ENCODE data around the gene CHGA.

Gene CHGA

GRCh38 chr14:92962831-92963095 lies 39.8 kb downstream of the CHGA start:
- no peak for DNase-seq

- no peak for DNase-seq
These were observed 40.6 kb downstream of the CHGA start for GRCh38 chr14:92963301-92964123.

GRCh38 chr14:92964124-92965109 lies 41.5 kb downstream of the CHGA start:
- no peak for DNase-seq

GRCh38 chr14:92965281-92965680 lies 42.3 kb downstream of the CHGA start:
- no peak for DNase-seq

- no peak for DNase-seq
These were observed 44.5 kb downstream of the CHGA start for GRCh38 chr14:92967346-92967926.

- no peak for DNase-seq
These were observed 45.5 kb downstream of the CHGA start for GRCh38 chr14:92968291-92969020.

GRCh38 chr14:92969430-92969829 lies 46.5 kb downstream of the CHGA start:
- DNase-seq = no peak

- DNase-seq = no peak
These were observed 46.9 kb downstream of the CHGA start for GRCh38 chr14:92969871-92970270.

- DNase-seq = no peak
These were observed 47.3 kb downstream of the CHGA start for GRCh38 chr14:92970271-92970670.

GRCh38 chr14:92971601-92972180 lies 48.7 kb downstream of the CHGA start:
- DNase-seq = no peak

- peak; percentile 81 for DNase-seq
These were observed 50.4 kb downstream of the CHGA start for GRCh38 chr14:92973261-92973797.

GRCh38 chr14:92973798-92974372 lies 50.9 kb downstream of the CHGA start:
- DNase-seq = no peak

GRCh38 chr14:92974541-92975345 lies 51.8 kb downstream of the CHGA start:
- DNase-seq = no peak

GRCh38 chr14:92976268-92976667 lies 53.3 kb downstream of the CHGA start:
- DNase-seq = no peak

GRCh38 chr14:92978229-92979021 lies 55.5 kb downstream of the CHGA start:
- DNase-seq = no peak

GRCh38 chr14:92980866-92981265 lies 57.9 kb downstream of the CHGA start:
- no peak for DNase-seq

- DNase-seq = no peak
These were observed 58.8 kb downstream of the CHGA start for GRCh38 chr14:92981726-92982125.

- no peak for DNase-seq
These were observed 60.0 kb downstream of the CHGA start for GRCh38 chr14:92982956-92983355.

- no peak for DNase-seq
These were observed 61.3 kb downstream of the CHGA start for GRCh38 chr14:92984082-92984788.
